Measurements from ENCODE around the gene SNTA1.
"Not testable (repeated sequence)": the region's sequence is repeated elsewhere in the genome, so short reads cannot be mapped to it uniquely, and the experiment has no call there.

SNTA1 gene

GRCh38 chr20:33443512-33444239 lies at the start of gene SNTA1:
SNTA1 (minus strand) TSS chr20:33443763; CDS start chr20:33443620, 143 bp downstream.
- peak; percentile 87 to 89 for DNase-seq

- no peak for DNase-seq
Observed at GRCh38 chr20:33490934-33491656, 47.5 kb upstream of the SNTA1 start.

GRCh38 chr20:33490023-33490933 lies 46.7 kb upstream of the SNTA1 start, which contains the start of gene CBFA2T2:
CBFA2T2 (plus strand) TSS chr20:33490096; CDS start chr20:33490268, 172 bp downstream.
- DNase-seq = peak in 1 of 2 experiments; percentile 1

- DNase-seq = peak; percentile 98 to 99
Observed at GRCh38 chr20:33489495-33490022, 46.0 kb upstream of the SNTA1 start.

DNA sequence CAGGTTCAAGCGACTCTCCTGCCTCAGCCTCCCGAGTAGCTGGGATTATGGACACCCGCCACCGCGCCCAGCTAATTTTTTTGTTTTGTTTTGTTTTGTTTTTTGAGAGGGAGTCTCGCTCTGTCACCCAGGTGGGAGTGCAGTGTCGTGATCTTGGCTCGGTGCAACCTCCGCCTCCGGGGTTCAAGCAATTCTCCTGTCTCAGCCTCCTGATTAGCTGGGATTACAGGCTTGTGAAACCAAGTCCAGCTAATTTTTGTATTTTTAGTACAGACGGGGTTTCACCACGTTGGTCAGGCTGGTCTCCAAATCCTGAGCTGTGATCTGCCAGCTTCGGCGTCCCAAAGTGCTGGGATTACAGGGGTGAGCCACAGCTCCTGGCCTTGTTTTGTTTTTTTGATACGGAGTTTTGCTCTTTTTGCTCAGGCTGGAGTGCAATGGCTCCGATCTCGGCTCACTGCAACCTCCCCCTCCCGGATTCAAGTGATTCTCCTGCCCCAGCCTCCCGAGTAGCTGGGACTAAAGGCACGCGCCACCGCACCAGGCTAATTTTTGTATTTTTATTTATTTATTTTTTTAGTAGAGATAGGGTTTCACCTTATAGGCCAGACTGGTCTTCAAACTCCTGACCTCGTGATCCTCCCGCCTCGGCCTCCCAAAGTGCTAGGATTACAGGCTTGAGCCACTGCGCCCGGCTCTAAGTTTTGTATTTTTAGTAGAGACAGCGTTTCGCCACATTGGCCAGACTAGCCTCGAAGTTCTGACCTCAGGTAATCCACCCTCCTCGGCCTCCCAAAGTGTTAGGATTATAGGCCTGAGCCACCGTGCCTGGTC lies 45.3 kb upstream of the SNTA1 start:
- not testable (repeated sequence) for DNase-seq

GRCh38 chr20:33488201-33488600 lies 44.6 kb upstream of the SNTA1 start:
- no peak for DNase-seq

GRCh38 chr20:33483186-33483585 lies 39.6 kb upstream of the SNTA1 start:
- not testable (repeated sequence) for DNase-seq

- no peak for DNase-seq
Observed at GRCh38 chr20:33482581-33482980, 39.0 kb upstream of the SNTA1 start.

- no peak for DNase-seq
Observed at GRCh38 chr20:33481431-33481941, 37.9 kb upstream of the SNTA1 start.

DNA sequence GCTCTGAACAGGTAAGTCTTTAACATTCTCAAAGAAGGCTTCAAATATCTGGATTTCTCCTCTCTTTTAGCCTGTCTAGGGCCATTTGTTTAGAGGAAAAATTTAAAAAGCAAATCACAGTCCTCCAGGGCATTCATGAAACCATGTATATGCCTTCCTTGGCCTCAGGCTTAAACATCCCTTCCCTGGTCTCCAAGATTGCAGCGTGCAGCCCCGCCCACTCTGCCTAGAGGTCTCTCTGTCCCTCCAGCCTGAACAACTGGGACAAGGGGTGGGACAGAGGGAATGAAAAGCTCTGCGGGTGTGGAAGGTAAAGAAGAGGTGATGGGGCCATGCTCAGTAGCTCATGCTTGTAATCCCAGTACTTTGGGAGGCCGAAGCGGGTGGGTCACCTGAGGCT lies 36.5 kb upstream of the SNTA1 start:
- no peak for DNase-seq

DNA sequence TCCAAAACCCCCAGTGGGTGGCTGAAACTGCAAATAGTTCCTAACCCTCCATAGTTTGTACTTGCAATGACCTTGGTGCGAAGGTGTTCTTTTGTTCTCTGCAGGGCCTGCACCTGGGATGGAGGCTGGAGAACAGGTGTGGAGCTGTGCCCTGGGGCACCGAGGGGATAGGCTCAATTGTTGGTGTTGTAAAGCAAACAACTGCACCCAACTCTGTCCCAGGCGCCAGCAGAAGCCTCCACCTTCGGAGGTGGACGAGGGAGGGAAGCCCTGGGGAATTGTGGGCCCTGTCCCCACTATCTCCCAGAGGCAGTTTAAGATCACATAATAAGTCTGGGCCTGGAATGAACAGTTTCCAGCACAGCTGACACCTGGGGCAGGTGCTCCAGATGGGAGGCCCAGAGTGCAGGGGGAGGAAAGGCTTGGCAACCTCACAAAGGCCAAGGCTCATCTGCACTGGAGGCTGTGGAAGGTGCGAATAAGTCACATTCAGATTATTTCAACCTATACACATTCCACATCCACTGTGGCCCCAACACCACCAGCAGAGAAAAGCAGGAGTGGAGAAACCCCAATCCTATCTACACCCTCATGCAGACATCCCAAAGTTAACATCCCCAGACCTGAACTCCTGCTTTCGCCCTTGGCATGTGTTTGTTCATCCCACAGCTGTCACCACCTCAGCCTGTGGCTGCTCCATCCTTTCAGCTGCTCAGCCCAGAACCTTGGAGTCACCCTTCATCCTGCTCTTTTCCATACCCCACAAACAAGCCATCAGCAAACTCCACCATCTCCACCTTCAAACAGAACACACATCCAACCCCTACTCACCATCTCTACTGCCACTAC lies 34.0 kb upstream of the SNTA1 start:
- no peak for DNase-seq

GRCh38 chr20:33475381-33476152 lies 32.0 kb upstream of the SNTA1 start:
- no peak for DNase-seq

DNA sequence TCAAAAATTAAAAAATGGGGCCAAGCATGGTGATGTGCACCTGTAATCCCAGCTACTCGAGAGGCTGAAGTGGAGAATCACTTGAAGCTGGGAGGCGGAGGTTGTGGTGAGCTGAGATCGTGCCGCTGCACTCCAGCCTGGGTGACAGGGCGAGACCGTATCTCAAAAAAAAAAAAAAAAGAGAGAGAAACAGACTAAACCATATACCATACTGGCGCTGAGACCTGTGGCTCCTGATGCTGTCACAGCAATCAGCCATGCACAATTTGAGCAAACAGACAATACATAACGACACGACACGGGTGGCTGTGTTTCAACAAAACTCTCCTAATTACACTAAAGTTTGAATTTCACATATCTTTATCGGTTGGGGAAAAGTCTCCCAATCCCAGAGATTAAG lies 31.4 kb upstream of the SNTA1 start:
- no peak for DNase-seq

- no peak for DNase-seq
Observed at GRCh38 chr20:33474097-33474873, 30.7 kb upstream of the SNTA1 start.

DNA sequence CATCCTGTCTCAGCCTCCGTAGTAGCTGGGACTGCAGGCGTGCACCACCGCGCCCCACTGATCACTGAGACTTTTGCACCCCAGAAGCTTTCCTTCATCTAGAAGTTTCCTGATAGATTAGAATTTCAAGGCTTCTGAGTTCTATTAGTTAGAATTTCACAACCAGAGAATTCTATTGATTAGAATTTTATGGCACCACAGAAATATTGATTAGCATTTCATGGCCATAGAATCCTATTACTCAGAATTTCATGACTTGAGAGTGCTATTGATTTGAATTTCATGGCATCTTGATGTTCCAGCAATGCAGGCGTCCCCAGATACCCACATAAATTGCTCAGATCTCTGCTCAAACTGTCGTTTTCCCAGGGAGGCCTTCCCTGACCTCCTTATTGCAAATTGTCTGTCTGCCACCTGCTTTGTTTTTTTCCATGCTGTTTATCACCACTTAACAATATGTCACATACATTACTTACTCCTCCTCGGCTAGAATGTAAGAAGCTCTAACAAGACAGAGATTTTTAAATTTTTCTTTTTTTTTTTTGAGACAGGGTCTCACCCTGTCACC lies 29.4 kb upstream of the SNTA1 start:
- no peak for DNase-seq

- DNase-seq = no peak
Observed at GRCh38 chr20:33470866-33471265, 27.3 kb upstream of the SNTA1 start.

DNA sequence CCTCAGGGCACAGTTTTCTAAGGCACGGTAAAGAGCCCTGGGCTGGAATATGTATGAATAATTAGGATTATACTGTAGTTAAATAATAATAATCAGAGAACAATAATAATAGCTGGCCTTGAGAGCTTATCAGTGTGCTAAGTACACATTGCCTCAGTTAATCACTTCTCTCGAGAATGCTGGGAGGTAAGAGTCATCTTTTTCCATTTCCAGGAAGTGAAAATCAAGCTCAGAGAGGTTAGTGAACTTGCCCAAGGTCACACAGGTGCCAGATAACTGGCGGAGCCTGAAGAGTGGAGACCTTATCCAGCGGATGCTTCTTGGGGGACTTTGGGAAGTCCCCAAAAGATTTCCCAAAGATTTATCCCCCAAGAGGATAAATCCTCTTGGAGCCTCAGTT lies 26.9 kb upstream of the SNTA1 start:
- DNase-seq = no peak

DNA sequence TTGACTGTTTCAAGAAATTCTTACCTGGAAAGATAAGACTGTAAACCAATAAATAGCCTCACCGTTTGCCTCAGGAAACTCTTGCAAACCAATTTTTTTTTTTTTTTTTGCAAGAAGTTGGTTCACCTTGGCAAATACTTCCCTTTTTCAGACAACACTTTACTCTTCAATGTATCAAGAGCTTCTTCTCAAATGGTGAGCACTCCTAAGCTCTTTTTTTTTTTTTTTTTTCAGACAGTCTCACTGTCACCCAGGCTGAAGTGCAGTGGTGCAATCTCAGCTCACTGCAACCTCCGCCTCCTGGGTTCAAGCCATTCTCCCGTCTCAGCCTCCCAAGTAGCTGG lies 22.7 kb upstream of the SNTA1 start:
- no peak for DNase-seq

All from stimulated activated CD4-positive, alpha-beta T cell treated with anti-CD3 and anti-CD28 coated beads, Interleukin-4, amount 100 ng/mL, for 4 hours (primary cell).